ENCODE measurements around the gene C10orf143.

DNA sequence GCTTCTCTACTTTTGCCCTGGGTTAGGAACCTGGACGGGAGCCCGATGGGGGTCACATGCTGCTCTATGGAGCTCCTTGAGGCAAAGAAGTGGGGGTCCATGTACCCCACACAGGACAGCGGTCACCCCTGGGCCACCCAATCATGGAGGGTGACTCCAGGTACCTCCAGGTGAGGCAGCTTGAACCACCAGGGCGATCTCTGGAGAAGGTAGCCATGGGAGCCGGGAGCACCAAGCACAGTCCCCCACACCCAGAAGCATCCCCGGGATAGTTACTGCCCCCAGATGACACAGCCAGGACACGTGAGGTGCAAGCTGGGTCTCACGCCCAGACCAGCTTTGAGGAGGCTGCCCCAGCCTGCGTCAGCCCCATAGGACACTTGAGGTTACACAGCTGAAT is 58.4 kb downstream of the C10orf143 start:
- TF ChIP-seq, protein P1, sequence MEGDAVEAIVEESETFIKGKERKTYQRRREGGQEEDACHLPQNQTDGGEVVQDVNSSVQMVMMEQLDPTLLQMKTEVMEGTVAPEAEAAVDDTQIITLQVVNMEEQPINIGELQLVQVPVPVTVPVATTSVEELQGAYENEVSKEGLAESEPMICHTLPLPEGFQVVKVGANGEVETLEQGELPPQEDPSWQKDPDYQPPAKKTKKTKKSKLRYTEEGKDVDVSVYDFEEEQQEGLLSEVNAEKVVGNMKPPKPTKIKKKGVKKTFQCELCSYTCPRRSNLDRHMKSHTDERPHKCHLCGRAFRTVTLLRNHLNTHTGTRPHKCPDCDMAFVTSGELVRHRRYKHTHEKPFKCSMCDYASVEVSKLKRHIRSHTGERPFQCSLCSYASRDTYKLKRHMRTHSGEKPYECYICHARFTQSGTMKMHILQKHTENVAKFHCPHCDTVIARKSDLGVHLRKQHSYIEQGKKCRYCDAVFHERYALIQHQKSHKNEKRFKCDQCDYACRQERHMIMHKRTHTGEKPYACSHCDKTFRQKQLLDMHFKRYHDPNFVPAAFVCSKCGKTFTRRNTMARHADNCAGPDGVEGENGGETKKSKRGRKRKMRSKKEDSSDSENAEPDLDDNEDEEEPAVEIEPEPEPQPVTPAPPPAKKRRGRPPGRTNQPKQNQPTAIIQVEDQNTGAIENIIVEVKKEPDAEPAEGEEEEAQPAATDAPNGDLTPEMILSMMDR (IDR thresholded peaks at IDR 0.05): no peak
- TF ChIP-seq POLR2A (IDR thresholded peaks at IDR 0.05) (no peak), EP300 (IDR thresholded peaks at IDR 0.05) (no peak)

All from tibial nerve (tissue), 4 donors.